Measurements from ENCODE around the gene HLTF.

DNA sequence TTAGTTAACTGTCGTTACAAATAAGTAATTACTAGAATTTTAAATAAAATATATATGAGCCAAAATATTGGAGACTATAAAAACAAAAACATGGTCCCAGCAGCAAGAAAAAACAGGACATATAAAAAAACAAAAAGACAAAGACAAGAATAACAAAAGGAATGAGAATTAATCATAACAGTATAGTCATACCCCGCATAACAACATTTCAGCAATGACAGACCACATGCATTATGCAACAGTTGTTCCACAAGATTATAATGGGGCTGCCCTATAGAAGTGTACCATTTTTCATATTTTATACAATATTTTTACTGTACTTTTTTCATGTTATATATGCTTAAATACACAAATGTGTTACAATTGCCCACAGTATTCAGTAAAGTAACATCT lies 5.6 kb downstream of the HLTF start:
- TF ChIP-seq, protein P1, sequence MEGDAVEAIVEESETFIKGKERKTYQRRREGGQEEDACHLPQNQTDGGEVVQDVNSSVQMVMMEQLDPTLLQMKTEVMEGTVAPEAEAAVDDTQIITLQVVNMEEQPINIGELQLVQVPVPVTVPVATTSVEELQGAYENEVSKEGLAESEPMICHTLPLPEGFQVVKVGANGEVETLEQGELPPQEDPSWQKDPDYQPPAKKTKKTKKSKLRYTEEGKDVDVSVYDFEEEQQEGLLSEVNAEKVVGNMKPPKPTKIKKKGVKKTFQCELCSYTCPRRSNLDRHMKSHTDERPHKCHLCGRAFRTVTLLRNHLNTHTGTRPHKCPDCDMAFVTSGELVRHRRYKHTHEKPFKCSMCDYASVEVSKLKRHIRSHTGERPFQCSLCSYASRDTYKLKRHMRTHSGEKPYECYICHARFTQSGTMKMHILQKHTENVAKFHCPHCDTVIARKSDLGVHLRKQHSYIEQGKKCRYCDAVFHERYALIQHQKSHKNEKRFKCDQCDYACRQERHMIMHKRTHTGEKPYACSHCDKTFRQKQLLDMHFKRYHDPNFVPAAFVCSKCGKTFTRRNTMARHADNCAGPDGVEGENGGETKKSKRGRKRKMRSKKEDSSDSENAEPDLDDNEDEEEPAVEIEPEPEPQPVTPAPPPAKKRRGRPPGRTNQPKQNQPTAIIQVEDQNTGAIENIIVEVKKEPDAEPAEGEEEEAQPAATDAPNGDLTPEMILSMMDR (IDR thresholded peaks at IDR 0.05) = no peak
- no peak for TF ChIP-seq POLR2A (IDR thresholded peaks at IDR 0.05)

Measured in body of pancreas (tissue), 4 donors.